Stimulated activated CD4-positive, alpha-beta T cell treated with anti-CD3 and anti-CD28 coated beads, Interleukin-4, amount 100 ng/mL, for 1 hour (primary cell): ENCODE data around the gene TSPAN14.
A peak's percentile ranks its signal among the peaks of the same experiment; 100 is the strongest.

Experiments used
- DNase-seq: peaks from one replicate; pipeline ENCODE4 v3.0.0-alpha.2; 2020

The TSPAN14 gene

GRCh38 chr10:80425901-80426300 lies 28.2 kb upstream of the TSPAN14 start:
- DNase-seq, result no peak

GRCh38 chr10:80427541-80427940 lies 26.6 kb upstream of the TSPAN14 start:
- DNase-seq, result no peak

GRCh38 chr10:80429521-80429973 lies 24.6 kb upstream of the TSPAN14 start:
- DNase-seq, result no peak

- DNase-seq, result no peak
These were observed 21.0 kb upstream of the TSPAN14 start for GRCh38 chr10:80433134-80433533.

GRCh38 chr10:80436446-80437098 lies 17.5 kb upstream of the TSPAN14 start:
- no peak for DNase-seq

- DNase-seq, result no peak
These were observed 16.9 kb upstream of the TSPAN14 start for GRCh38 chr10:80437227-80437626.

GRCh38 chr10:80441831-80442230 lies 12.3 kb upstream of the TSPAN14 start:
- no peak for DNase-seq

GRCh38 chr10:80442879-80443278 lies 11.2 kb upstream of the TSPAN14 start:
- DNase-seq, result no peak

- no peak for DNase-seq
These were observed 10.6 kb upstream of the TSPAN14 start for GRCh38 chr10:80443531-80443974.

GRCh38 chr10:80444124-80444523 lies 10.0 kb upstream of the TSPAN14 start:
- DNase-seq, result no peak

- peak; percentile 73 for DNase-seq
These were observed 9.3 kb upstream of the TSPAN14 start for GRCh38 chr10:80444646-80445319.

- no peak for DNase-seq
These were observed 6.5 kb upstream of the TSPAN14 start for GRCh38 chr10:80447436-80448190.

- no peak for DNase-seq
These were observed 5.7 kb upstream of the TSPAN14 start for GRCh38 chr10:80448209-80448942.

GRCh38 chr10:80449520-80449919 lies 4.6 kb upstream of the TSPAN14 start:
- no peak for DNase-seq

GRCh38 chr10:80451132-80451531 lies 3.0 kb upstream of the TSPAN14 start:
- no peak for DNase-seq

- no peak for DNase-seq
These were observed 2.0 kb upstream of the TSPAN14 start for GRCh38 chr10:80452069-80452468.

GRCh38 chr10:80452640-80453039 lies 1.5 kb upstream of the TSPAN14 start:
- no peak for DNase-seq

GRCh38 chr10:80453056-80453841 lies 861 bp upstream of the TSPAN14 start:
- no peak for DNase-seq

- DNase-seq, result no peak
These were observed 677 bp downstream of the TSPAN14 start for GRCh38 chr10:80454513-80455460.

GRCh38 chr10:80455461-80456349 lies 1.6 kb downstream of the TSPAN14 start:
- no peak for DNase-seq
